CD4-positive, CD25-positive, alpha-beta regulatory T cell (primary cell): Measurements from ENCODE around the gene ZNF277. TPM values are rescaled to one million over a fixed set of nuclear protein-coding genes. Genes with fewer than 3 reads are reported as not detected.
A peak's percentile ranks its signal among the peaks of the same experiment; 100 is the strongest.

ENCODE experiments used
- ATAC-seq, 2 donors: fragments of 150-1000 bp; cut with Tn5 transposase; one replicate each; pipeline ENCODE4 v1.10.0; 2021; ENCODE audit warnings: low read depth in 2 of 2, moderate number of reproducible peaks in 2 of 2, moderate library complexity in 1 of 2
- DNase-seq, 3 donors: peaks; one replicate each; pipeline versions ENCODE4 v3.0.0 to v3.0.0-alpha.2; 2012 to 2022; ENCODE audit warnings: mixed read lengths in 1 of 3
- H3K27ac ChIP-seq: one replicate; pipeline ENCODE4 v1.7.0; 2013; ENCODE audit warnings: mild to moderate bottlenecking, low read length; ENCODE audit not compliant: insufficient read depth, poor library complexity, severe bottlenecking
- H3K27me3 ChIP-seq: one replicate; pipeline ENCODE4 v1.7.0; 2013; ENCODE audit warnings: low read length; ENCODE audit not compliant: control insufficient read depth, insufficient read depth
- H3K36me3 ChIP-seq: one replicate; pipeline ENCODE4 v1.7.0; 2013; ENCODE audit warnings: mild to moderate bottlenecking, low read length, moderate library complexity; ENCODE audit not compliant: control insufficient read depth, insufficient read depth
- H3K4me1 ChIP-seq: 2 replicates; pipeline ENCODE4 v1.7.0; 2013; ENCODE audit warnings: mild to moderate bottlenecking, low read length; ENCODE audit not compliant: insufficient read depth, control insufficient read depth, poor library complexity, severe bottlenecking
- H3K4me3 ChIP-seq: one replicate; pipeline ENCODE4 v1.7.0; 2013; ENCODE audit warnings: low read depth, mild to moderate bottlenecking, low read length, moderate library complexity
- H3K9me3 ChIP-seq, 2 experiments: 1 replicate in 1 of 2; 2 replicates in 1 of 2; pipeline ENCODE4 v1.7.0; 2013; ENCODE audit warnings: low read length in 2 of 2, mild to moderate bottlenecking in 1 of 2, moderate library complexity in 1 of 2; ENCODE audit not compliant: control insufficient read depth in 2 of 2
- H3K27ac Mint-ChIP-seq, 3 donors: one replicate each; pipeline ENCODE4 v1.8.0; 2020 to 2022; ENCODE audit warnings: mild to moderate bottlenecking in 3 of 3, mixed read lengths in 3 of 3, moderate library complexity in 2 of 3
- H3K27me3 Mint-ChIP-seq: one replicate; pipeline ENCODE4 v1.8.0; 2022; ENCODE audit warnings: mild to moderate bottlenecking, mixed read lengths
- H3K36me3 Mint-ChIP-seq: one replicate; pipeline ENCODE4 v1.8.0; 2020; ENCODE audit warnings: mixed read lengths
- H3K4me1 Mint-ChIP-seq, 4 donors: one replicate each; pipeline ENCODE4 v1.8.0; 2020 to 2022; ENCODE audit warnings: mixed read lengths in 4 of 4, mild to moderate bottlenecking in 1 of 4
- H3K4me3 Mint-ChIP-seq, 4 donors: one replicate each; pipeline ENCODE4 v1.8.0; 2020 to 2022; ENCODE audit warnings: mild to moderate bottlenecking in 4 of 4, mixed read lengths in 4 of 4, moderate library complexity in 3 of 4
- H3K9me3 Mint-ChIP-seq, 7 donors: one replicate each; pipeline ENCODE4 v1.8.0; 2020 to 2022; ENCODE audit warnings: mixed read lengths in 7 of 7, mild to moderate bottlenecking in 3 of 7, moderate library complexity in 2 of 7
- polyA plus RNA-seq, 4 donors: library from polyadenylated mRNA; unstranded; fragments of 300-500 nt; fragmentation: Illumina TruSeq; gene quantifications; one replicate each; pipeline ENCODE4 v1.2.3, GENCODE V29; 2021
- total RNA-seq: library from RNA; stranded (reverse); gene quantifications from one replicate; pipeline ENCODE4 v1.2.3, GENCODE V29; 2022

The ZNF277 gene
- total and polyA plus RNA-seq, 5 donors from 2014 or later, result 24.7 to 29.0 (median 26.8) TPM

DNA sequence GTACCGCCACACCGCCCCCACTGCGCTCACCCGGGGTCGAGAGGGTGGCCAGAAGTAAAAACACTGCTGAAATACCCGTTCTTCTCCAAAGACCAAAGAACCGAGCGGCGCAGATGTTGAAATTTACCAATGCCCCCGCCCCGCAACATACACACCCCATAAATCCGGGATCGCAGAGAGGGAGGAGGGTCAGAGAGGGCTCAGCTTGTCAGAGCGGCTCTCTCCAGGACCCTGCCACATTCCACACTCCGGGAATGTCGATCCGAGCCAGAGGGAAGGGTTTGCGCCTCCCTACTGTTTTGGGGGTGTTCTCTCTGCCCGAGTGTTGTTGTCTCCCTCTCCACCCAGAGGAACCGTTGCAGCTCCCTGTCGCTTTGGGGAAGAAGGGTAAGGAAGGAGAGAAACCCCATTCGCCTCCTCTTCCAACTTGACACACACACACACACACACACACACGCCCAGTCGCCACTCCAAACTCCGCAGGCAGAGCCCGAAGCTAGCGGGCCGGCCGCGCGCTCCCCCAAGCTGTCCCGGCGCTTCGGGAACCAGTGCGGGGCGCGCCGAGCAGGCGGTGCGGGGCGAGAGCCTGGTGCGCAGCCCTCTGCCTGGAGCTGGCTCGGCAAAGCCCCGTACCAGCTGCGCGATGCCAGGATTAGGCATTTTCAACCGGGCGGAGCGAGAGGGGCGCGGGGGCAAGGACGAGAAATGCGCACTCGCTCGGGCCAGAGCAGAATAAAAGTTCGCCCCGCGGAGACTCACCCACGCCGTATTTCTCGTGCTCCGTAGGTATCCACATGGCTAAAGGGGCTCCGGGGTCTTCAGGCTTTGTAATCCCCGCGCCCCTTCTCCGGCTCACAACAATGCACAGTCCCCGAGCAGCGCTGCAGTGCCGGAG lies 905 bp upstream of the ZNF277 start:
- no peaks in the 10 kb centered on the region for H3K36me3 Mint-ChIP-seq
- peak overlapping the region in 1 of 3 donors; percentile 96 for H3K27ac Mint-ChIP-seq
- peaks cover 31% of the 10 kb centered on the region for H3K4me1 ChIP-seq
- H3K4me1 Mint-ChIP-seq, result peaks cover 10 to 46% (median 21%) of the 10 kb centered on the region in 4 donors
- peaks cover 40% of the 10 kb centered on the region for H3K27me3 ChIP-seq
- H3K4me3 ChIP-seq, result peak overlapping the region; percentile 76
- H3K9me3 Mint-ChIP-seq, result no peaks in the 10 kb centered on the region
- H3K27me3 Mint-ChIP-seq, result peaks cover 41% of the 10 kb centered on the region
- peak overlapping the region; percentile 9 for H3K27ac ChIP-seq
- peaks cover 0 to 4% of the 10 kb centered on the region in 2 experiments for H3K9me3 ChIP-seq
- ATAC-seq (peak in 1 of 2 donors; percentile 3), DNase-seq (peak; percentile 13 to 45 (median 24))
- H3K4me3 Mint-ChIP-seq, result peak overlapping the region; percentile 91 to 98 (median 94)
- H3K36me3 ChIP-seq, result no peaks in the 10 kb centered on the region

DNA sequence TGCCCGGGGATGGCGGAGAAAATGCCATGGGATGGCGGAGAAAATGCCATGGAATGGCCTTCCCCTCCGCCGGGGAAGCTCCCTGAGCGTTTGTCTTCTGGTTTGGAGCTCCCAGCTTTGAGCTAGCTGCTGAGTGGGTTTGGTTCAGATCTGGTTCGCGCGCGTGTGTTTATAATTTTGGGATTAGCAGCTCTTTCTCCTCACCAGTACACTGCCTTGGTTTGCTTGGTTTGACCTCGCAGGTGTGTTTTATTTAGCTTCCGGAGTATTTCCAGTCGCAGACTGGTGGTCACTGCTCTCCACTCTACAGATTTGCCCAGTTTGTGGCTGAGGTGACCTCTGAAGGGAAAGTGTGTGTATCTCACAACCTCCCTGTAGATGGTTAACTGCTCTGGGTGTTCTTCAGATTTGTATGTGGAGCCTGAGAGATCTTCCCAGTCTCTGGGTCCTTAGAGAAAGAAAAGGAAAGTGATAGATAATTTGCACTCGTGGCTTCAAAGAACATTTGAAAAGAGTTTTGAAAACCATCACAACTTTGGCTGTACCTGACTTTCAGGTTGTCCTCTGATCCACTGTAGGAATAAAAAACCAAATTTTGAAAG lies 597 bp downstream of the ZNF277 start:
- Histone ChIP-seq H3K27ac (peak overlapping the region; percentile 67), H3K27me3 (peaks cover 29% of the 10 kb centered on the region), H3K4me3 (peak overlapping the region; percentile 93), H3K4me1 (peaks cover 31% of the 10 kb centered on the region), H3K9me3 (no peaks in the 10 kb centered on the region), H3K36me3 (no peaks in the 10 kb centered on the region)
- ATAC-seq (no peak), DNase-seq (peak in 2 of 3 donors; percentile 27 to 29)
- Mint-ChIP-seq H3K36me3 (no peaks in the 10 kb centered on the region), H3K9me3 (no peaks in the 10 kb centered on the region), H3K4me1 (peaks cover 20 to 56% (median 28%) of the 10 kb centered on the region in 4 donors), H3K27ac (peak overlapping the region; percentile 48 to 96 (median 93)), H3K4me3 (peak overlapping the region; percentile 91 to 98 (median 94)), H3K27me3 (peaks cover 30% of the 10 kb centered on the region)

DNA sequence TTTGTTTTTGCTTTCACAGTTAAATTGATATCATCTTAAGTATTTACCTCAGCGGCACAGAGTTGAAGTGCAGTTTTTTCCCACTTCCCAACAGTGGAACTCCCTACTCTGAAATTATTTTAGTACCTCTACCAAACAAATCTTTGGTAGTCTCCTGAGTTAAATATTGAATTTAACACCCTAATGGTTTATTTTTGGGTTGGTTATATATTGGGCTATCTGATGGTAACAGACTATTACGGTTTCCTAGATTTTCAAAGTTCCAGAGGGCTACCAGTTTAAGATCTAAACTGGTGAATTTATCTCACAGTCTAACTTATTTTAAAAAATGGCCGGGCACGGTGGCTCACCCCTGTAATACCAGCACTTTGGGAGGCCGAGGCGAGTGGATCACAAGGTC lies 1.3 kb downstream of the ZNF277 start:
- H3K9me3 Mint-ChIP-seq, result no peaks in the 10 kb centered on the region
- peak overlapping the region in 1 of 3 donors; percentile 96 for H3K27ac Mint-ChIP-seq
- peaks cover 25% of the 10 kb centered on the region for H3K27me3 Mint-ChIP-seq
- peaks cover 26 to 59% (median 30%) of the 10 kb centered on the region in 4 donors for H3K4me1 Mint-ChIP-seq
- Histone ChIP-seq H3K4me1 (peaks cover 31% of the 10 kb centered on the region), H3K36me3 (no peaks in the 10 kb centered on the region), H3K9me3 (no peaks in the 10 kb centered on the region), H3K27ac (no peak overlapping the region), H3K27me3 (peaks cover 24% of the 10 kb centered on the region), H3K4me3 (peak overlapping the region; percentile 93)
- ATAC-seq, result no peak
- H3K36me3 Mint-ChIP-seq, result peaks cover 4% of the 10 kb centered on the region
- no peak for DNase-seq
- H3K4me3 Mint-ChIP-seq, result peak overlapping the region; percentile 91 to 98 (median 94)

DNA sequence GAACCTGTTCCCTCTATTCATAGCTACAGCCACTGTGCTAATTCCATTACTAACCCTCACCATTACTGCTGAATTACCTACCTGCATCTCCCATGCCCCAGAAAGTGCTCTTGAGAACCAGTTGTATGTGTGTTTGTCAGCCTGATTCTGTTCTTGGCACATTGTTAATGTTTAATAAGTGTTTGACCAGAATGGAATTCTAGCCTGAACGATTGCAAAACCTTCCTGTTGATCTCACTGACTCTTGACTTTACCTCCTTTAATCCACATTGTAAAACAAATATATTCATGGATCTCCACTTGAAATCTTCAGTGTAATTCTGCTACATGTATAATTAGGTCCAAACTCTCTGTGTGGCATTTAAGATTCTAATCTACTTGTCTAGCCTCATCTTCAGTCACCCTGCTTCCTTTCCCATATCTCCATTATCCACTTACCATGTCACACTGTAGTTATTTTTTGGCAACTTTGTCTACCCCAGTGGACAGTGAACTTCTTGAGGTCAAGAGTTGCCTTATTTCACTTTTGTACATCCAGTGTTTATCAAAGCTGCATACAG lies 4.9 kb downstream of the ZNF277 start:
- peaks cover 9% of the 10 kb centered on the region for H3K36me3 Mint-ChIP-seq
- H3K9me3 Mint-ChIP-seq, result no peaks in the 10 kb centered on the region
- Histone ChIP-seq H3K4me1 (peaks cover 11% of the 10 kb centered on the region), H3K27ac (no peak overlapping the region), H3K27me3 (no peaks in the 10 kb centered on the region), H3K4me3 (no peak overlapping the region), H3K9me3 (no peaks in the 10 kb centered on the region), H3K36me3 (no peaks in the 10 kb centered on the region)
- peaks cover 37 to 58% (median 39%) of the 10 kb centered on the region in 4 donors for H3K4me1 Mint-ChIP-seq
- peak overlapping the region in 1 of 4 donors; percentile 24 for H3K4me3 Mint-ChIP-seq
- no peak overlapping the region for H3K27ac Mint-ChIP-seq
- ATAC-seq (no peak), DNase-seq (no peak)
- no peaks in the 10 kb centered on the region for H3K27me3 Mint-ChIP-seq

DNA sequence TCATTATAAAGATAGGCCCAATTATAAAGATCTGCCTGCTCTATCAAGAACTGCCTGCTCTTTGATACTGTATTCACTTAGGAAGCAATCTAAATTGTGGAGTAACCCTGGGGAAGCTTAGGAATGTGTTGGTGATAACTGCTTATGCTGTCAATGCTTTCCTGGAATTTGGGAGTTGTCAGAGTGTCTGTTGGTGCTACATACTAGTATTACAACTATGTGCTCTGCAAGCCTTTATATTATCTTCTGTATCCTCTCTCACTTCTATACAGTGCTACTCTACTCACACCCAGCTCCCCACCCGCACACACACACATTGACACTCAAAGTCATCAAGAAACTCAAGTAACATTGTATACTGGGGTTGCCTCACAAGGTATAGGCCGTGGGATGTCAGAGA lies 6.1 kb downstream of the ZNF277 start:
- Histone ChIP-seq H3K27ac (no peak overlapping the region), H3K36me3 (no peaks in the 10 kb centered on the region), H3K9me3 (no peaks in the 10 kb centered on the region), H3K27me3 (no peaks in the 10 kb centered on the region), H3K4me3 (no peak overlapping the region), H3K4me1 (peaks cover 1% of the 10 kb centered on the region)
- H3K4me1 Mint-ChIP-seq, result peaks cover 39 to 55% (median 42%) of the 10 kb centered on the region in 4 donors
- no peak for ATAC-seq
- no peak overlapping the region for H3K27ac Mint-ChIP-seq
- peaks cover 9% of the 10 kb centered on the region for H3K36me3 Mint-ChIP-seq
- H3K27me3 Mint-ChIP-seq, result no peaks in the 10 kb centered on the region
- H3K9me3 Mint-ChIP-seq, result no peaks in the 10 kb centered on the region
- peak overlapping the region in 1 of 4 donors; percentile 17 for H3K4me3 Mint-ChIP-seq
- DNase-seq, result no peak

DNA sequence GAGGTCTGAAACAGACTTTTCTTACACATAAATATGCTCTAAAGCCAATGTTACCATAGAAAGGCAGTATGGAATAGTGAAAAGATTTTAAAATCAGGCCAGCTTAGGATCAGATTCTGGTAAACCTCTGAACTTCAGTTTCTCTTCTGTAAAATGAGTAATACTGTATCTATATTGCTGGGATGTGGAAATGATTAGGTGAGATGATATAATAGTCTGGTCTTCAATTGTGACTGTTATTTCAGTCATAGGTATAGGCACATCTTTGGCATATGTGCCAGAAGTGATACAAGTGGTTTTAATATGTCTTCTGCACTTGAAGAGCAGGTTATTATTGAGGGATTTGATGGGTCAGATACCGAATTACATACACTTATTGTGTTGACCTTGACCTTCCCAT lies 7.2 kb downstream of the ZNF277 start:
- Histone ChIP-seq H3K36me3 (no peaks in the 10 kb centered on the region), H3K27me3 (no peaks in the 10 kb centered on the region), H3K27ac (no peak overlapping the region), H3K9me3 (no peaks in the 10 kb centered on the region), H3K4me1 (no peaks in the 10 kb centered on the region), H3K4me3 (no peak overlapping the region)
- no peak for DNase-seq
- Mint-ChIP-seq H3K9me3 (no peaks in the 10 kb centered on the region), H3K4me3 (no peak overlapping the region), H3K36me3 (peaks cover 13% of the 10 kb centered on the region), H3K27ac (no peak overlapping the region), H3K4me1 (peaks cover 41 to 53% (median 47%) of the 10 kb centered on the region in 4 donors), H3K27me3 (no peaks in the 10 kb centered on the region)
- no peak for ATAC-seq

DNA sequence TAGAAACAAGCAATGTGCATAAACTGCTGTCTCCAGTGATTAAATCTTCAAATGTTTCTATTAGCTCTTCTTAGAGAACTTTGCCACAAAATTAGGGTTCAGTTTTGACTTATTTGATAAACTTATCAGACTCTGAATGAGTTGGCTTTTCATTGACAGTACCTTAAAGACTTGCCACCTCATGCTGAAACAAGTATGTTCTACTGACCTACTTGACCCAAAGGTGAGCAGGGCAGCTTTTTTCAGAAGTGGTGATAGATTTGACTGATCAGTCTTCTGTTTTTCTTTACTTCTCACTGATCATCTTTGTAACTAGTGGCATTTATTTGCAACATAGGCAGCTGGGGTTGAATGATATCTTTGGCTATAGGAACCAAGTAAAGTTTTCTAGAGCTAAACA lies 7.8 kb downstream of the ZNF277 start:
- Histone ChIP-seq H3K27me3 (no peaks in the 10 kb centered on the region), H3K9me3 (no peaks in the 10 kb centered on the region), H3K36me3 (no peaks in the 10 kb centered on the region), H3K4me1 (no peaks in the 10 kb centered on the region), H3K4me3 (no peak overlapping the region), H3K27ac (no peak overlapping the region)
- peaks cover 42 to 54% (median 50%) of the 10 kb centered on the region in 4 donors for H3K4me1 Mint-ChIP-seq
- no peak overlapping the region for H3K27ac Mint-ChIP-seq
- ATAC-seq (no peak), DNase-seq (no peak)
- no peak overlapping the region for H3K4me3 Mint-ChIP-seq
- H3K9me3 Mint-ChIP-seq, result no peaks in the 10 kb centered on the region
- no peaks in the 10 kb centered on the region for H3K27me3 Mint-ChIP-seq
- H3K36me3 Mint-ChIP-seq, result peaks cover 18% of the 10 kb centered on the region
